ENCODE results near the gene ATP13A1.

The ATP13A1 gene

GRCh38 chr19:19627621-19628500 lies 35.6 kb downstream of the ATP13A1 start, which contains the start of gene LPAR2:
Gene LPAR2, minus strand, starts transcription at chr19:19628220. Its CDS starts 945 bp downstream, at chr19:19627275.
- peaks cover 11% of the 10 kb centered on the region for H3K27me3 ChIP-seq (ENCODE audit: control insufficient read depth, insufficient read depth, low read length)
- H3K4me2 ChIP-seq (ENCODE audit: low read length), result peak within 1 kb of the TSS; percentile 72
- H3K4me1 ChIP-seq (ENCODE audit: control insufficient read depth, insufficient read depth, low read length), result peaks cover 2% of the 10 kb centered on the region
- no peak within 1 kb of the TSS for H3K9ac ChIP-seq (ENCODE audit: low read depth, low read length)
- peaks cover 3% of the 10 kb centered on the region for H3K36me3 ChIP-seq (ENCODE audit: insufficient read depth, low read length)
- H3K9me3 ChIP-seq (replicated peaks; ENCODE audit: low read length), result no peaks in the 10 kb centered on the region
- peak within 1 kb of the TSS; percentile 41 for H3K4me3 ChIP-seq (ENCODE audit: low read length)

- Histone ChIP-seq H3K9me3 (replicated peaks; ENCODE audit: low read length) (no peaks in the 10 kb centered on the region), H3K4me3 (ENCODE audit: low read length) (no peak overlapping the region), H3K4me2 (ENCODE audit: low read length) (no peak overlapping the region), H3K9ac (ENCODE audit: low read depth, low read length) (no peak overlapping the region), H3K27me3 (ENCODE audit: control insufficient read depth, insufficient read depth, low read length) (peaks cover 11% of the 10 kb centered on the region), H3K36me3 (ENCODE audit: insufficient read depth, low read length) (no peaks in the 10 kb centered on the region), H3K4me1 (ENCODE audit: control insufficient read depth, insufficient read depth, low read length) (peaks cover 2% of the 10 kb centered on the region)
These were observed 36.7 kb downstream of the ATP13A1 start for GRCh38 chr19:19626516-19627472.

- no peak overlapping the region for H3K4me3 ChIP-seq (ENCODE audit: low read length)
- H3K27me3 ChIP-seq (ENCODE audit: control insufficient read depth, insufficient read depth, low read length), result peaks cover 11% of the 10 kb centered on the region
- peaks cover 2% of the 10 kb centered on the region for H3K4me1 ChIP-seq (ENCODE audit: control insufficient read depth, insufficient read depth, low read length)
- no peak overlapping the region for H3K4me2 ChIP-seq (ENCODE audit: low read length)
- no peaks in the 10 kb centered on the region for H3K36me3 ChIP-seq (ENCODE audit: insufficient read depth, low read length)
- no peak overlapping the region for H3K9ac ChIP-seq (ENCODE audit: low read depth, low read length)
- no peaks in the 10 kb centered on the region for H3K9me3 ChIP-seq (replicated peaks; ENCODE audit: low read length)
These were observed 39.4 kb downstream of the ATP13A1 start for GRCh38 chr19:19624032-19624570.

- H3K36me3 ChIP-seq (ENCODE audit: insufficient read depth, low read length), result no peaks in the 10 kb centered on the region
- no peak overlapping the region for H3K9ac ChIP-seq (ENCODE audit: low read depth, low read length)
- no peak overlapping the region for H3K4me2 ChIP-seq (ENCODE audit: low read length)
- peaks cover 2% of the 10 kb centered on the region for H3K4me1 ChIP-seq (ENCODE audit: control insufficient read depth, insufficient read depth, low read length)
- H3K27me3 ChIP-seq (ENCODE audit: control insufficient read depth, insufficient read depth, low read length), result peaks cover 11% of the 10 kb centered on the region
- H3K9me3 ChIP-seq (replicated peaks; ENCODE audit: low read length), result no peaks in the 10 kb centered on the region
- no peak overlapping the region for H3K4me3 ChIP-seq (ENCODE audit: low read length)
These were observed 40.1 kb downstream of the ATP13A1 start for GRCh38 chr19:19623383-19623782.

GRCh38 chr19:19619849-19620210 lies 43.6 kb downstream of the ATP13A1 start:
- Histone ChIP-seq H3K4me3 (ENCODE audit: low read length) (no peak overlapping the region), H3K4me1 (ENCODE audit: control insufficient read depth, insufficient read depth, low read length) (no peaks in the 10 kb centered on the region), H3K36me3 (ENCODE audit: insufficient read depth, low read length) (no peaks in the 10 kb centered on the region), H3K9me3 (replicated peaks; ENCODE audit: low read length) (no peaks in the 10 kb centered on the region), H3K9ac (ENCODE audit: low read depth, low read length) (no peak overlapping the region), H3K27me3 (ENCODE audit: control insufficient read depth, insufficient read depth, low read length) (no peaks in the 10 kb centered on the region), H3K4me2 (ENCODE audit: low read length) (no peak overlapping the region)

- Histone ChIP-seq H3K4me2 (ENCODE audit: low read length) (peak overlapping the region; percentile 73), H3K9me3 (replicated peaks; ENCODE audit: low read length) (no peaks in the 10 kb centered on the region), H3K27me3 (ENCODE audit: control insufficient read depth, insufficient read depth, low read length) (no peaks in the 10 kb centered on the region), H3K9ac (ENCODE audit: low read depth, low read length) (no peak overlapping the region), H3K4me1 (ENCODE audit: control insufficient read depth, insufficient read depth, low read length) (no peaks in the 10 kb centered on the region), H3K36me3 (ENCODE audit: insufficient read depth, low read length) (no peaks in the 10 kb centered on the region), H3K4me3 (ENCODE audit: low read length) (peak overlapping the region; percentile 65)
These were observed 44.2 kb downstream of the ATP13A1 start for GRCh38 chr19:19619181-19619848.

- H3K4me3 ChIP-seq (ENCODE audit: low read length), result peak within 1 kb of the TSS; percentile 65
- H3K9me3 ChIP-seq (replicated peaks; ENCODE audit: low read length), result no peaks in the 10 kb centered on the region
- peak within 1 kb of the TSS; percentile 73 for H3K4me2 ChIP-seq (ENCODE audit: low read length)
- no peaks in the 10 kb centered on the region for H3K27me3 ChIP-seq (ENCODE audit: control insufficient read depth, insufficient read depth, low read length)
- H3K4me1 ChIP-seq (ENCODE audit: control insufficient read depth, insufficient read depth, low read length), result peaks cover under 1% of the 10 kb centered on the region
- no peaks in the 10 kb centered on the region for H3K36me3 ChIP-seq (ENCODE audit: insufficient read depth, low read length)
- H3K9ac ChIP-seq (ENCODE audit: low read depth, low read length), result no peak within 1 kb of the TSS
These were observed 45.0 kb downstream of the ATP13A1 start, which contains the start of gene PBX4 for GRCh38 chr19:19618219-19619051. Gene PBX4, minus strand, starts transcription at chr19:19618687. Its CDS starts 58 bp downstream, at chr19:19618629.

GRCh38 chr19:19615086-19615485 lies 48.4 kb downstream of the ATP13A1 start:
- Histone ChIP-seq H3K4me1 (ENCODE audit: control insufficient read depth, insufficient read depth, low read length) (peaks cover 2% of the 10 kb centered on the region), H3K4me3 (ENCODE audit: low read length) (no peak overlapping the region), H3K36me3 (ENCODE audit: insufficient read depth, low read length) (no peaks in the 10 kb centered on the region)

GRCh38 chr19:19613506-19613905 lies 50.0 kb downstream of the ATP13A1 start:
- H3K9ac ChIP-seq (ENCODE audit: low read depth, low read length), result no peak overlapping the region
- H3K9me3 ChIP-seq (replicated peaks; ENCODE audit: low read length), result no peaks in the 10 kb centered on the region
- no peak overlapping the region for H3K4me2 ChIP-seq (ENCODE audit: low read length)
- no peak overlapping the region for H3K4me3 ChIP-seq (ENCODE audit: low read length)
- peaks cover 2% of the 10 kb centered on the region for H3K27me3 ChIP-seq (ENCODE audit: control insufficient read depth, insufficient read depth, low read length)
- H3K36me3 ChIP-seq (ENCODE audit: insufficient read depth, low read length), result no peaks in the 10 kb centered on the region
- H3K4me1 ChIP-seq (ENCODE audit: control insufficient read depth, insufficient read depth, low read length), result peaks cover 2% of the 10 kb centered on the region

More at GRCh38 chr19:19615086-19615485, 48.4 kb downstream of the ATP13A1 start:
- no peak overlapping the region for H3K4me2 ChIP-seq (ENCODE audit: low read length)
- H3K9me3 ChIP-seq (replicated peaks; ENCODE audit: low read length), result no peaks in the 10 kb centered on the region
- H3K9ac ChIP-seq (ENCODE audit: low read depth, low read length), result no peak overlapping the region
- no peaks in the 10 kb centered on the region for H3K27me3 ChIP-seq (ENCODE audit: control insufficient read depth, insufficient read depth, low read length)

All from skeletal muscle satellite cell (primary cell).